Dedifferentiated amniotic fluid mesenchymal stem cell (primary cell): ENCODE results near the gene PRMT5.
A peak's percentile ranks its signal among the peaks of the same experiment; 100 is the strongest.

Experiments
- DNase-seq: peaks from one replicate; pipeline ENCODE4 v3.0.0-alpha.2; 2016; ENCODE audit errors: extremely low spot score

Gene PRMT5

GRCh38 chr14:22875748-22876319 lies 53.3 kb downstream of the PRMT5 start:
- no peak for DNase-seq

GRCh38 chr14:22875003-22875747 lies 54.0 kb downstream of the PRMT5 start:
- DNase-seq = no peak

DNA sequence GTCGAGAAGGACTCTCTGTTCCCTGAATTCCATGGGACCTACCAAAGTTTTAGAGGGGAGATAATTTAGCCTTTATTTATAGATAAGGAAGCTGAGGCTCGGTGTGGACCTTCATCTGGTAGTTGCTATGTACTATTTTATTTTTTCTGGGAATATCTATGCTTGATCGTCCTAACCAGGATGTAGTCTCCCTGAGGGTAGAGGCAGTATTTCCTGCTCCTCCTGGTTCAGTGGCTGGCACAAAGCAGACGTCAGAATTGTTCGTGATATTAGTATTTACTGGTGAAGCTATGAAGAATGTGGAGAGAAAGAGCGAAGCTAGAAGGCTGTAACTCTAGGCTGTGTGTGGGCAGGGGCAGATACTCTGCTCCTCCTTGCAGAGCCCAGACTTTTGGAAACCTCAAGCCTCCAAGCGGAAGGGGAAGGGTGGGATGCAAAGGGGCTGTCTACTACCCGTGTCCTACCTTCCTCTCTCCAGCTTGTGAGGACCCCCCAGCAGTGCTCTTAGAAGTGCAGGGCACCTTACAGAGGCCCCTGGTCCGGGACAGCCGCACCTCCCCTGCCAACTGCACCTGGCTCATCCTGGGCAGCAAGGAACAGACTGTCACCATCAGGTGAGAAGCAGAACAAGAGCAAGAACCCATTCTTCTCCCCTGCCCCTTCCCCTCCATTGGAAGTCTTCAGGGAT lies 56.2 kb downstream of the PRMT5 start:
- DNase-seq = no peak

DNA sequence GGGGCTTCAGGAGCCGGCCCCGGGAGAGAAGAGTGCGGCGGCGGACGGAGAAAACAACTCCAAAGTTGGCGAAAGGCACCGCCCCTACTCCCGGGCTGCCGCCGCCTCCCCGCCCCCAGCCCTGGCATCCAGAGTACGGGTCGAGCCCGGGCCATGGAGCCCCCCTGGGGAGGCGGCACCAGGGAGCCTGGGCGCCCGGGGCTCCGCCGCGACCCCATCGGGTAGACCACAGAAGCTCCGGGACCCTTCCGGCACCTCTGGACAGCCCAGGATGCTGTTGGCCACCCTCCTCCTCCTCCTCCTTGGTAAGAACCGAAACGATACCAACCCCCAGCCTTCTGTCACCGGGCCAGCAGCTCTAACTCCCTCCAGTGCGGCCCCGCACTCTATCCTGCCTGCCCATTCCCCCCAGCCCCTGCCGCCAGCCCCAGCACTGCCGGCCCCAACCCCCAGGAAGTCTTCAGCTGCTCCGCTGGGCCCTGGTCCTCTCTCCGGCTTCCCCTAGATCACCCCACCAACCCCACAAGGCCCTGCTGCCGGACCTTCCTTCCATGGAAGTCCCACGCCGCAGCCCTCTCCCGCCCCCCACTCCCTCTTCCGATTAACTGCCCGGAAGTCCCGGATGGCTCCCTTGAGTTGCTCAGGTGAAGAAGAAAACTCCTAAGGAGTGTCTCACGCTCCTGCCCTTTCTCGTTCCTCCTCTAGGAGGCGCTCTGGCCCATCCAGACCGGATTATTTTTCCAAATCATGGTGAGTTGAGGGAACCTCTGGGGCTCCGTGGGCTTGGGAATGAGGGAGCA lies 56.9 kb downstream of the PRMT5 start:
- DNase-seq = peak; percentile 88

DNA sequence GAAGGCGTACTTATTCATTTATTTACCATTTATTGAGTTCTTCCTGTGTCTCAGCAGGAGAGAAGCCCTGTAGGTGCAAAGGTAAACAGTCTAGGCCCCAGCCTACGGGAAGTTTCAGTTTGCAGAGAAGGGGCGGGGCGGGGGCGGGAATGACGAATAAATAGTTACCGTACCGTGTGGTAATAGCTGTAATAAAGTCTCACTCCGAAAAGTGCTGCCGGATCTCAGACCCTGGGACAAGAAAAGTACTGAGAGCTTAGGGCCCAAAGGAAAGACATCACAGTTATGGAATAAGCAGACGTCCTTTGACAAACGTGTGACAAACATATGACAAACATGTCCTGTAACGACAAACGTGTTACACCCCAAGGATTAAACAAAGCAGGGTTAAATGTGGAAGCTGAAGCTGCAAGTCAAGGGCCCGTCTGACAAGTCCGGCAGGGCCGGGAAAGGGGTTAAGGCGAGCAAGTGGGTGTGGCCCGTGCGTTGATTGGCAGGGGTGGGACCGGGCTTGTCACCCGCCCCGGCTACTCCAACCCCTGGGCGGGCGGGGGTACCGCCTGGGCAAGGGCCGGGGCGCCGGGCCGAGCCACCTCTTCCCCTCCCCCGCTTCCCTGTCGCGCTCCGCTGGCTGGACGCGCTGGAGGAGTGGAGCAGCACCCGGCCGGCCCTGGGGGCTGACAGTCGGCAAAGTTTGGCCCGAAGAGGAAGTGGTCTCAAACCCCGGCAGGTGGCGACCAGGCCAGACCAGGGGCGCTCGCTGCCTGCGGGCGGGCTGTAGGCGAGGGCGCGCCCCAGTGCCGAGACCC lies 57.7 kb downstream of the PRMT5 start, which contains the start of gene LRP10:
Gene LRP10, plus strand, starts transcription at position 517 of the 809 bp plus-strand sequence. CDS start 564 bp downstream, outside the sequence.
- peak; percentile 75 for DNase-seq

DNA sequence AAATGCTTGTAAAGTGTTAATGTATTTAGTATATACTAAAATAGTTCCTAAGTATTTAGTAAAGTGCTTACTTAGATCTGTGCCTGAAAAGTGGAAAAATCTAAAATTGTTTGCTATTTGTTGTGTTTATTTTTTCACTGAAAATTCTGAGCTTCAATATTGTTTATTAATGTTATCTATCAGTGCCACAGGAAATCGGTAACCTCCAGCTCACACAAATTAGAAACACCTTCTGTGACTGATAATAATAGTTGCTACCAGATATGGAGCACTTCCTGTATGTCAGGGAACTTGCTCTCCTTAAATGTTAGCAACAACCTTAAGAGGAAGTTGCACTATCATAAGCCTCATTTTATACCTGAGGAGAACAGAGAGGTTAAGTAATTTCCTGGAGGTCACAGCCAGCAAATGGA lies 58.4 kb downstream of the PRMT5 start:
- DNase-seq = no peak
